ENCODE data around the gene MGMT. TPM values are rescaled to one million over a fixed set of nuclear protein-coding genes. Genes with fewer than 3 reads are reported as not detected.

Gene MGMT
- total and polyA plus RNA-seq, 4 donors: 28.2 to 79.1 (median 46.0) TPM

GRCh38 chr10:129741280-129741977, 274.4 kb downstream of the MGMT start:
- 97% methylated on average over 19 of the region's 19 CpGs for WGBS
- TF ChIP-seq REST (IDR thresholded peaks at IDR 0.05) (no peak), HNF4G (IDR thresholded peaks at IDR 0.05) (no peak), TAF1 (conservative IDR thresholded peaks at IDR 0.05) (no peak), EGR1 (IDR thresholded peaks at IDR 0.05; ENCODE audit: low read depth in 2 of 2) (no peak), GABPA (IDR thresholded peaks at IDR 0.05 in 1 of 2, conservative IDR thresholded peaks at IDR 0.05 in 1 of 2) (no peak), ZBTB33 (IDR thresholded peaks at IDR 0.05) (no peak), SP1 (IDR thresholded peaks at IDR 0.05) (no peak), FOXA2 (IDR thresholded peaks at IDR 0.05) (no peak), RAD21 (IDR thresholded peaks at IDR 0.05) (no peak), HNF4A (conservative IDR thresholded peaks at IDR 0.05) (no peak), JUND (IDR thresholded peaks at IDR 0.05) (no peak), CTCF (IDR thresholded peaks at IDR 0.05; ENCODE audit: low read depth, low read length, missing input control) (no peak), RXRA (IDR thresholded peaks at IDR 0.05) (no peak), YY1 (IDR thresholded peaks at IDR 0.05) (no peak)
- Histone ChIP-seq H3K27me3 (ENCODE audit: control insufficient read depth in 4 of 4, insufficient read depth in 4 of 4, low read length in 3 of 4) (no peaks in the 10 kb centered on the region), H3K4me3 (ENCODE audit: low read depth in 1 of 3, low read length in 3 of 3) (no peak overlapping the region), H3K36me3 (ENCODE audit: control insufficient read depth in 4 of 4, insufficient read depth in 3 of 4, low read depth in 1 of 4, low read length in 3 of 4) (peaks cover 0 to 7% (median 0%) of the 10 kb centered on the region in 4 donors), H3K27ac (ENCODE audit: low read depth in 1 of 2, low read length in 2 of 2) (no peak overlapping the region), H3K9me3 (ENCODE audit: control insufficient read depth in 4 of 4, low read length in 3 of 4) (no peaks in the 10 kb centered on the region), H3K4me1 (ENCODE audit: control insufficient read depth in 4 of 4, insufficient read depth in 4 of 4, low read length in 3 of 4) (peaks cover 0 to 9% (median 5%) of the 10 kb centered on the region in 4 donors), H3K9ac (ENCODE audit: low read depth in 1 of 2, low read length in 2 of 2) (no peak overlapping the region)
- DNase-seq (ENCODE audit: low spot score): peak; percentile 21

Measured in liver (tissue), 9 donors.